C4-2B (cell line): Measurements from ENCODE around the gene UTP15.

ENCODE experiments used
- CTCF ChIP-seq: fragments of 450-650 bp; conservative IDR thresholded peaks from 2 replicates; pipeline ENCODE4 v1.5.1; 2017; ENCODE audit warnings: mild to moderate bottlenecking
- ZFX ChIP-seq: fragments of 450-650 bp; IDR thresholded peaks from 2 replicates; pipeline ENCODE4 v1.6.1; 2017

DNA sequence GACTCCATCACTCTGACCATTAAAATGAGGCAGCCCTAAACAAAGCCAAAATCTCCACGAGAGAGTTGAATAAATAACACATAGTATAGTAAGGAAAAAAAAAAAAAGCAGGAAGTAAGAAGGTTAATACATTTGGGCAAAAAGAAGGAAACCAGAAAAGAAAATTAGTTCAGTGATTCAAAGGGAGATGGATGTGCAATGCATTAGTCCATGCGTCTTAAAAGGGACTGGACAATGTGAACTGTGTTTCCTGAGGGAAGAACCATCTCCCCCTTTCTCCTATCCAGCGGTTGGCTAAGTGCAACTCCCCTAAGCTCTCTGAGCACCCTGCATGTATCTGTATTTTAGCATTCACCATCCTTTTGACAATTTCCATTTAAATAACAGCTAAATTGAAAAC, 1.5 kb upstream of the UTP15 start:
- TF ChIP-seq CTCF (no peak), ZFX (no peak)
